Gastrocnemius medialis (tissue), 4 donors: ENCODE measurements around the gene ZNF646.

ENCODE experiments used
- CTCF ChIP-seq, 5 experiments: fragments of 450-650 bp in 3 of 5; fragments of 200-600 bp in 2 of 5; sonication (generic) in 2 of 5; IDR thresholded peaks in 4 of 5; conservative IDR thresholded peaks in 1 of 5; 1 replicate in 4 of 5; 2 replicates in 1 of 5; pipeline ENCODE4 v1.5.1; 2016 to 2019; ENCODE audit warnings: antibody characterized with exemption in 5 of 5, mild to moderate bottlenecking in 3 of 5, moderate library complexity in 3 of 5
- POLR2A ChIP-seq, 2 donors: fragments of 450-650 bp; IDR thresholded peaks; one replicate each; pipeline ENCODE4 v1.6.1; 2017; ENCODE audit warnings: antibody characterized with exemption in 2 of 2, mild to moderate bottlenecking in 2 of 2, moderate library complexity in 2 of 2

DNA sequence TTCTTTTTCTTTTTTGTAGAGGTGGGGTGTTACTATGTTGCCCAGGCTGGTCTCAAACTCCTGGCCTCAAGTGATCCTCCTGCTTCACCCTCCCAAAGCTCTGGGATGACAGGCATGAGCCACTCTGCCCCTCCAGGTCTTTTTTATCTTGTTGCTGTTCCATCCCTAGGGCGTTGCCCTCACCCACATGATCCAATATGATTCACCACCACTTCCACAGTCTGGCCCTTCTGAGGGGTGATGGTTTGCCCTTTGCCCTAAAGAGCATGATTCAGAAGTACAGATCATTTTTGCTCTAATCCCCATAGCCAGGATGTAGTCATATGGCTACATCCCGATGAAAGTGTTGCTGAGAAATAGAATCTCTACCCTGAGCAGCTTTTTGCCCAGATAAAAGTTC lies 22.1 kb upstream of the ZNF646 start:
- TF ChIP-seq CTCF (IDR thresholded peaks at IDR 0.05 in 4 of 5, conservative IDR thresholded peaks at IDR 0.05 in 1 of 5) (no peak), POLR2A (IDR thresholded peaks at IDR 0.05) (no peak)
